Tibial nerve (tissue), 4 donors: ENCODE data around the gene LDHA. TPM values are rescaled to one million over a fixed set of nuclear protein-coding genes. Genes with fewer than 3 reads are reported as not detected.

Source experiments
- DNase-seq, 2 donors: peaks; one replicate each; pipeline ENCODE4 v3.0.0-alpha.2; 2019; ENCODE audit warnings: low spot score in 2 of 2
- H3K27ac ChIP-seq, 4 donors: fragments of 200-600 bp; sonication (generic) in 3 of 4; one replicate each; pipeline ENCODE4 v1.5.1; 2017 to 2019; ENCODE audit warnings: mild to moderate bottlenecking in 1 of 4
- H3K27me3 ChIP-seq, 2 donors: fragments of 200-600 bp; sonication (generic) in 1 of 2; one replicate each; pipeline versions ENCODE4 v1.5.1 to v1.6.0; 2017 to 2019
- H3K36me3 ChIP-seq, 3 donors: fragments of 200-600 bp; sonication (generic); one replicate each; pipeline ENCODE4 v1.5.1; 2018 to 2019
- H3K4me1 ChIP-seq, 4 donors: fragments of 200-600 bp; sonication (generic) in 3 of 4; one replicate each; pipeline ENCODE4 v1.5.1; 2017 to 2019
- H3K4me3 ChIP-seq, 4 donors: fragments of 200-600 bp; sonication (generic) in 3 of 4; one replicate each; pipeline ENCODE4 v1.5.1; 2017 to 2019; ENCODE audit warnings: mild to moderate bottlenecking in 1 of 4, moderate library complexity in 1 of 4
- H3K9me3 ChIP-seq, 4 donors: fragments of 200-600 bp; sonication (generic) in 3 of 4; one replicate each; pipeline ENCODE4 v1.5.1; 2017 to 2019
- EP300 ChIP-seq, 2 donors: sonication (generic); formaldehyde crosslinking; IDR thresholded peaks; one replicate each; pipeline ENCODE4 v1.6.1; 2017; ENCODE audit warnings: antibody characterized with exemption in 2 of 2, mild to moderate bottlenecking in 1 of 2
- POLR2A ChIP-seq, 2 donors: fragments of 450-650 bp; IDR thresholded peaks; one replicate each; pipeline ENCODE4 v1.6.1; 2017; ENCODE audit warnings: antibody characterized with exemption in 2 of 2, mild to moderate bottlenecking in 2 of 2, moderate library complexity in 2 of 2
- WGBS, 2 donors: methylation state at CpG; one replicate each; pipeline ENCODE4 v1.1.5; 2018; 5-methylcytosine and 5-hydroxymethylcytosine counted together
- total RNA-seq, 4 donors: library from RNA; depleted of rRNA; stranded (reverse); fragments of >200 nt; gene quantifications; one replicate each; pipeline ENCODE4 v1.1.0, GENCODE V29; 2016
- TF ChIP-seq, protein P1 (sequence below), 5 experiments: fragments of 200-600 bp in 3 of 5; fragments of 450-650 bp in 2 of 5; sonication (generic) in 3 of 5; IDR thresholded peaks; one replicate each; pipeline ENCODE4 v1.5.1; 2016 to 2019; ENCODE audit warnings: antibody characterized with exemption in 5 of 5, mild to moderate bottlenecking in 3 of 5, moderate library complexity in 2 of 5

Gene LDHA
- total RNA-seq, 4 donors from 2014 or later = 224 to 512 (median 347) TPM

DNA sequence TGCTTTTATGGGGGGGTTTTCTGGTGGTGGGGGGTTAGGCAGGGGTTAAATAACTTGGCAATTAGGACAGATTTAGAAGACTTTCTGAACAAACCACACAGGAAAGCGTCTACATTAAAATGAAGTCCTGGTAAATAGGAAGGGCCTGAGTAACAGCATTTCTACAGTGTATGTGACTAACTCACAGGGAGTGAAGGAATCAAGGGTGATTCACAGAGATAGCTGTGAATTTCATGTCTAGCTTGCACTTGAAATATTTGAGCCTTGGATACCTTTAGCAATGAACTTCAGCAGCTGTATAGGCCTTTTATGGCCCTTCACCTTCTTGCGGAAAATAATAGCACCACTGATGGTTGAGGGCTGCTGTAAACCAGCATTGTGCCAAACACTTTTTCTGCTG is 26.1 kb upstream of the LDHA start:
- Histone ChIP-seq H3K36me3 (peaks cover 0 to 52% (median under 1%) of the 10 kb centered on the region in 3 donors), H3K27me3 (no peaks in the 10 kb centered on the region), H3K27ac (no peak overlapping the region), H3K4me3 (no peak overlapping the region), H3K9me3 (no peaks in the 10 kb centered on the region), H3K4me1 (no peaks in the 10 kb centered on the region)
- DNase-seq = no peak
- 47 to 57% methylated on average over 2 of the region's 2 CpGs for WGBS, 2 donors
- TF ChIP-seq, protein P1, sequence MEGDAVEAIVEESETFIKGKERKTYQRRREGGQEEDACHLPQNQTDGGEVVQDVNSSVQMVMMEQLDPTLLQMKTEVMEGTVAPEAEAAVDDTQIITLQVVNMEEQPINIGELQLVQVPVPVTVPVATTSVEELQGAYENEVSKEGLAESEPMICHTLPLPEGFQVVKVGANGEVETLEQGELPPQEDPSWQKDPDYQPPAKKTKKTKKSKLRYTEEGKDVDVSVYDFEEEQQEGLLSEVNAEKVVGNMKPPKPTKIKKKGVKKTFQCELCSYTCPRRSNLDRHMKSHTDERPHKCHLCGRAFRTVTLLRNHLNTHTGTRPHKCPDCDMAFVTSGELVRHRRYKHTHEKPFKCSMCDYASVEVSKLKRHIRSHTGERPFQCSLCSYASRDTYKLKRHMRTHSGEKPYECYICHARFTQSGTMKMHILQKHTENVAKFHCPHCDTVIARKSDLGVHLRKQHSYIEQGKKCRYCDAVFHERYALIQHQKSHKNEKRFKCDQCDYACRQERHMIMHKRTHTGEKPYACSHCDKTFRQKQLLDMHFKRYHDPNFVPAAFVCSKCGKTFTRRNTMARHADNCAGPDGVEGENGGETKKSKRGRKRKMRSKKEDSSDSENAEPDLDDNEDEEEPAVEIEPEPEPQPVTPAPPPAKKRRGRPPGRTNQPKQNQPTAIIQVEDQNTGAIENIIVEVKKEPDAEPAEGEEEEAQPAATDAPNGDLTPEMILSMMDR (IDR thresholded peaks at IDR 0.05) = no peak
- no peak for TF ChIP-seq EP300 (IDR thresholded peaks at IDR 0.05)

- peaks cover 0 to 40% (median 0%) of the 10 kb centered on the region in 3 donors for H3K36me3 ChIP-seq
- no peaks in the 10 kb centered on the region for H3K27me3 ChIP-seq
- no peaks in the 10 kb centered on the region for H3K4me1 ChIP-seq
- no peak overlapping the region for H3K4me3 ChIP-seq
- TF ChIP-seq EP300 (IDR thresholded peaks at IDR 0.05) (no peak), POLR2A (IDR thresholded peaks at IDR 0.05) (no peak)
- TF ChIP-seq, protein P1 (IDR thresholded peaks at IDR 0.05) = no peak
- no peaks in the 10 kb centered on the region for H3K9me3 ChIP-seq
- no peak for DNase-seq
- 77 to 78% methylated on average over 2 of the region's 2 CpGs for WGBS, 2 donors
- no peak overlapping the region for H3K27ac ChIP-seq
These were observed 25.0 kb upstream of the LDHA start for GRCh38 chr11:18369398-18369797.

- WGBS, 2 donors = 90 to 95% methylated on average over 2 of the region's 2 CpGs
These were observed 23.1 kb upstream of the LDHA start for GRCh38 chr11:18371279-18371678.

GRCh38 chr11:18372201-18372600 is 22.2 kb upstream of the LDHA start:
- no peaks in the 10 kb centered on the region for H3K9me3 ChIP-seq
- H3K4me1 ChIP-seq = no peaks in the 10 kb centered on the region
- H3K27ac ChIP-seq = no peak overlapping the region
- TF ChIP-seq POLR2A (IDR thresholded peaks at IDR 0.05) (no peak), EP300 (IDR thresholded peaks at IDR 0.05) (no peak)
- TF ChIP-seq, protein P1 (IDR thresholded peaks at IDR 0.05) = no peak
- DNase-seq = no peak
- H3K27me3 ChIP-seq = no peaks in the 10 kb centered on the region
- 87 to 98% methylated on average over 2 of the region's 2 CpGs for WGBS, 2 donors
- H3K4me3 ChIP-seq = no peak overlapping the region
- H3K36me3 ChIP-seq = peaks cover 0 to 14% (median 0%) of the 10 kb centered on the region in 3 donors

More at GRCh38 chr11:18371279-18371678, 23.1 kb upstream of the LDHA start:
- no peak for DNase-seq
- TF ChIP-seq, protein P1 (IDR thresholded peaks at IDR 0.05) = no peak
- TF ChIP-seq EP300 (IDR thresholded peaks at IDR 0.05) (no peak), POLR2A (IDR thresholded peaks at IDR 0.05) (no peak)
- no peak overlapping the region for H3K4me3 ChIP-seq
- no peak overlapping the region for H3K27ac ChIP-seq
- no peaks in the 10 kb centered on the region for H3K27me3 ChIP-seq
- H3K9me3 ChIP-seq = no peaks in the 10 kb centered on the region
- H3K4me1 ChIP-seq = no peaks in the 10 kb centered on the region
- H3K36me3 ChIP-seq = peaks cover 0 to 21% (median 0%) of the 10 kb centered on the region in 3 donors

DNA sequence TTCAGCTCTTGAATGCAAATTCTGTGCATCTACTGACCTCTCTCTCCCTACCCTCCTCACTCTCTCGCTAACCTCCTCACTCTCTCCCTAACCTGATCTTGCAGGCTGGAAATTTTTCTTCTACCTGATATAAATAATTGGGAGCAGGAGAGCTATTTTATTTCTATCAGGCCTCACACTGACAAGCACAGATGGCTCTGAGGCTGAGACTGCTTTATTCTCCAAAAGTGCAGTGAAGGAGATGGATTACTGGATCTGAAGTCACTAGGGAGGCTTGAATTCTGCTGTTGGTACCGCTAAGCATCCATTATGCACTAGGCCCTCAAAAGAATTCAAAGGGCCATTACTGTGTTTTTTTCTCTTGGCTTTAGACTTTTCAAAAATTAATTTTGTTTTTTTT is 19.4 kb upstream of the LDHA start:
- Histone ChIP-seq H3K9me3 (no peaks in the 10 kb centered on the region), H3K36me3 (no peaks in the 10 kb centered on the region), H3K4me3 (no peak overlapping the region), H3K27me3 (no peaks in the 10 kb centered on the region), H3K27ac (no peak overlapping the region), H3K4me1 (no peaks in the 10 kb centered on the region)
- no peak for DNase-seq
- WGBS, 2 donors = 82% methylated on average over 2 of the region's 2 CpGs
- TF ChIP-seq EP300 (IDR thresholded peaks at IDR 0.05) (no peak), POLR2A (IDR thresholded peaks at IDR 0.05) (no peak)
- TF ChIP-seq, protein P1 (IDR thresholded peaks at IDR 0.05) = no peak
